T-helper 17 cell (primary cell): ENCODE measurements around the gene SLC22A7. TPM values are rescaled to one million over a fixed set of nuclear protein-coding genes. Genes with fewer than 3 reads are reported as not detected.

Experiments used
- ATAC-seq: fragments of 150-1000 bp; cut with Tn5 transposase; 2 replicates; pipeline ENCODE4 v1.10.0; 2021; ENCODE audit warnings: mild to moderate bottlenecking, moderate library complexity
- DNase-seq, 3 donors: peaks; one replicate each; pipeline versions ENCODE4 v3.0.0 to v3.0.0-alpha.2; 2020 to 2021
- H3K9me3 ChIP-seq: one replicate; pipeline ENCODE4 v1.7.0; 2013; ENCODE audit warnings: low read length, mild to moderate bottlenecking; ENCODE audit not compliant: control insufficient read depth, poor library complexity, severe bottlenecking
- H3K27ac Mint-ChIP-seq: one replicate; pipeline ENCODE4 v1.8.0; 2022; ENCODE audit warnings: mild to moderate bottlenecking, moderate library complexity, mixed read lengths
- H3K27me3 Mint-ChIP-seq: one replicate; pipeline ENCODE4 v1.8.0; 2022; ENCODE audit warnings: mixed read lengths
- H3K36me3 Mint-ChIP-seq: one replicate; pipeline ENCODE4 v1.8.0; 2022; ENCODE audit warnings: low read depth, mixed read lengths
- H3K4me1 Mint-ChIP-seq: one replicate; pipeline ENCODE4 v1.8.0; 2022; ENCODE audit warnings: mild to moderate bottlenecking, mixed read lengths
- H3K4me3 Mint-ChIP-seq: one replicate; pipeline ENCODE4 v1.8.0; 2022; ENCODE audit warnings: mild to moderate bottlenecking, moderate library complexity, mixed read lengths
- total RNA-seq, 4 donors: library from RNA in 2 of 4; stranded (reverse) in 2 of 4; gene quantifications; one replicate each; pipeline ENCODE4 v1.2.3 and lab custom pipeline; 2022 to 2026

The SLC22A7 gene
- total RNA-seq, 2 donors from 2014 or later, result not detected

DNA sequence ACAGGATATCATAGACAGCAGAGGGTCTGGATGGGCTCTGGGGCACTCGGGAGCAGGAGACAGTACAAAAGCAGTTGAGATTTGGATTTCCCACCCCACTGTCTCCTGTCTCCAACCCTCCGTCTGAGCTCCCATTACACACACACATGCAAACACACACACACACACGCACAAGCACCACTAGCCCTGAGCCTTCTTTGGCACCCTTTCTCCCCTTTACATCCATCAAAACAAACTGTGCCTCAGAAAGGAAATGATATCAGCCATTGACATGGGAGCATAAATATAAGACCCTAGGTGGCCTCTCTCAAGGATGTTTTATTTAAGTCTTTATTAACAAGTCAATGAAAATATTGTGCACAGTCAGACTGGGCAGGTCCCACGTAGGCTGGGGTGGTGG, 37.3 kb upstream of the SLC22A7 start:
- no peak for DNase-seq
- Mint-ChIP-seq H3K36me3 (no peaks in the 10 kb centered on the region), H3K4me3 (no peak overlapping the region), H3K4me1 (peaks cover 14% of the 10 kb centered on the region), H3K27me3 (peaks cover 13% of the 10 kb centered on the region), H3K27ac (peak overlapping the region; percentile 24)
- no peaks in the 10 kb centered on the region for H3K9me3 ChIP-seq
- ATAC-seq, result no peak

DNA sequence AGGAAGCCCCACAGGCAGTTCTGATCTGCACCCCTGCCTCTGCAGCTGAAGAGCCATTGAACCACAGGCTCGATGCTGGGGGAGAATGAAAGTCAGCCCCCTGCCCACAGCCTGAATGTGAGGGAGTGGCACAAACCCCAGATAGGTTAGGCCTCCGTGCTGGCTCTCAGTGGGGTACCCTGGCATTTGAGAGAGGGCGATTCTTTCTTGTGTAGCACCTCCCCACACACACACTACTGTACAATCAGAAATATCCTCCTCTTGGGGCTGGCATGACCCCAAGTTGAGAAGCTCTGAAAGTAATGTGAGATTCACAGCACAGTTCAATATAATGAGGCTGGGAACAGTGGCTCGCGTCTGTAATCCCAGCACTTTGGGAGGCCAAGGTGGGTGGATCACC, 36.9 kb upstream of the SLC22A7 start:
- H3K27me3 Mint-ChIP-seq, result peaks cover 13% of the 10 kb centered on the region

DNA sequence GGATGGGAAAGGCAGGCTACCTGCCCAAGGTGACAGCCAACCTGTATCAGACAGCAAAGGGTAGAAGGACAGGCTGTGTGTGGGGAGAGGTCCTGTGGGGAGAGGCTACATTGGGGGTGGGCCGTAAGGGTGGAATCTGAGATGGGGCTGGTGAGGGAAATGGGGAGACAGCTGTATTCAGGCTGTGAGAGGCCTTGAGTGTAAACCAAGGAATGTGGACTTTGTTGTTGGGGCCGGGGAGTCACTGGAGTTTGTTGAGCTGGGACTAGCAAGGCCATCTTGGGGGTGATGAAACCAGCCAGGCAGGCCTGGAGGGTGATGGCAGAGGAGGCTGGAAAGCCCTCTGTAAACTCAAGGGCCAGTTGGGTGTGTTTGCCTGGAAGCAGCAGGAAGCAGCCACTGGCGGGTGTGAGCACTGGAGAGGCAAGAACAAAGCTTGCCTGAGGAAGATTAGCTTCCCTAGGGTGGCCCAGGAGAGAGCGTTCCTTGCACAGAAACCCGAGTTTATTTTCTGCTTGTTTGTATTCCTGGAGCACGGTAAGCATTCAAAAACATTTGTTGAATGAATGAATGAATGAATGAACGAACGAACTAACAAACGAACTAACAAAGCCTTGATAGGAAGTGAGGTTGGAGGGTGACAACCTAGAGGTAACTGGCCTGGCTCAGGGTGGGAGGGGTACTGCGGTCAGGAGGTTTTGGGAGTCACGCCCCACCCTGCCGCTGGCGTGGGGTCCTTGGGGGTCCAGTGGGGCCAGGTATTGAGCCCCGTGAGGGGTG, 35.9 kb upstream of the SLC22A7 start:
- H3K27me3 Mint-ChIP-seq, result peaks cover 9% of the 10 kb centered on the region
- H3K27ac Mint-ChIP-seq, result no peak overlapping the region
- H3K4me3 Mint-ChIP-seq, result no peak overlapping the region
- DNase-seq (no peak), ATAC-seq (no peak)
- H3K9me3 ChIP-seq, result no peaks in the 10 kb centered on the region
- H3K4me1 Mint-ChIP-seq, result peaks cover 12% of the 10 kb centered on the region
- no peaks in the 10 kb centered on the region for H3K36me3 Mint-ChIP-seq

More for the DNA sequence above, 36.9 kb upstream of the SLC22A7 start:
- Mint-ChIP-seq H3K4me3 (no peak overlapping the region), H3K27ac (no peak overlapping the region), H3K4me1 (peaks cover 14% of the 10 kb centered on the region), H3K36me3 (no peaks in the 10 kb centered on the region)
- H3K9me3 ChIP-seq, result no peaks in the 10 kb centered on the region
- DNase-seq, result no peak
- no peak for ATAC-seq

DNA sequence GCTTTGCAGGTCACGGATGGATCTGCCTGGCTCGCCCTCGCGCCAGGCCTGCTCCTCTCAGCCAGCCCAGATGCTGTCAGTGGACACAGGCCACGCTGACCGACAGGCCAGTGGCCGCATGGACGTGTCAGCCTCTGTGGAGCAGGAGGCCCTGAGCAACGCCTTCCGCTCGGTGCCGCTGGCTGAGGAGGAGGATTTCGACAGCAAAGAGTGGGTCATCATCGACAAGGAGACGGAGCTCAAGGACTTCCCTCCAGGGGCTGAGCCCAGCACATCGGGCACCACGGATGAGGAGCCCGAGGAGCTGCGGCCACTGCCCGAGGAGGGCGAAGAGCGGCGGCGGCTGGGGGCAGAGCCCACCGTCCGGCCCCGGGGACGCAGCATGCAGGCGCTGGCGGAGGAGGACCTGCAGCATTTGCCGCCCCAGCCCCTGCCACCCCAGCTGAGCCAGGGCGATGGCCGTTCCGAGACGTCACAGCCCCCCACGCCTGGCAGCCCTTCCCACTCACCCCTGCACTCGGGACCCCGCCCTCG, 35.2 kb upstream of the SLC22A7 start:
- H3K4me1 Mint-ChIP-seq, result peaks cover 11% of the 10 kb centered on the region
- H3K36me3 Mint-ChIP-seq, result no peaks in the 10 kb centered on the region
- peaks cover 4% of the 10 kb centered on the region for H3K27me3 Mint-ChIP-seq
- no peak overlapping the region for H3K4me3 Mint-ChIP-seq
- ATAC-seq, result no peak
- DNase-seq, result no peak
- H3K27ac Mint-ChIP-seq, result no peak overlapping the region
- no peaks in the 10 kb centered on the region for H3K9me3 ChIP-seq

DNA sequence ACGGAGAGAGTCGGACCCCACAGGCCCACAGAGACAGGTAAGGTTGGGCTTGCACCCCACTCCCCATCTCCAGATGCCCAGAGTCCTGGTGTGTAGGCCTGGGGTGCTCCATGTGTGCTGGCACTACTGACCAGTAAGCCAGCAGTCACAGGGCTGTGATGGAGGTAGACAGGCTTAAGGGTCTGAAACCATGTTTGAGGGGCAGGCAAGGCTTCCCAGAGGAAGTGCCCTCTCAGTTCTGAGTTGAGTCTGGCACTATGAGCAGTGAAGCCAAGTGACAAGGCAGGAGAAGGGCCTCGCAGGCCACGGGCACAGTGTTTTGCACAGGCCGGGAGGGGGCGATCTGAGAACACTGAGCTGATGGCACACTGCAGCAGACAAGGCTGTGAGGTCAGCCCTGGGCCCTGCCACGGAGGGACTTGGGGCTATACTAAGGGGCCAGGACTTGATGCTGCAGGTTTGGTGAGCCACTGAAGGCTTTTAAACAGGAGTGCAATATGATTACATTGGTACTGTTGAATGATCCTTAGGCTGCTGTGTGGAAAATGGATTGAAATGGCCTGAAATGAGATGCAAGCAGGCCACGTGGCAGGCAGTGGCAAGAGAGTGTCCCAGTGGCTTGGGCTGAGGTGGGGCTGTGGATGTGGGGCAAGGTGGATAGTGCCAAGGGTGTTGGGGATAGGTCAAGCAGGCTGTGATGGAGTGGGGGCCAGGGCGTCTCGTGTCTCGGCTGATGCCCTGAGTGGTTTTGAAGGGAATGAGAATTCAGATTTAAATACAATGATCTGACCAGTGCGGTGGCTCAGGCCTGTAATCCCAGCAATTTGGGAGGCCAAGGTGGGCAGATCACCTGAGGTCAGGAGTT, 34.5 kb upstream of the SLC22A7 start:
- peak; percentile 55 to 66 (median 59) for DNase-seq
- ATAC-seq, result peak; percentile 95
- H3K36me3 Mint-ChIP-seq, result no peaks in the 10 kb centered on the region
- no peaks in the 10 kb centered on the region for H3K9me3 ChIP-seq
- H3K4me3 Mint-ChIP-seq, result no peak overlapping the region
- H3K27me3 Mint-ChIP-seq, result no peaks in the 10 kb centered on the region
- peaks cover 11% of the 10 kb centered on the region for H3K4me1 Mint-ChIP-seq
- no peak overlapping the region for H3K27ac Mint-ChIP-seq

DNA sequence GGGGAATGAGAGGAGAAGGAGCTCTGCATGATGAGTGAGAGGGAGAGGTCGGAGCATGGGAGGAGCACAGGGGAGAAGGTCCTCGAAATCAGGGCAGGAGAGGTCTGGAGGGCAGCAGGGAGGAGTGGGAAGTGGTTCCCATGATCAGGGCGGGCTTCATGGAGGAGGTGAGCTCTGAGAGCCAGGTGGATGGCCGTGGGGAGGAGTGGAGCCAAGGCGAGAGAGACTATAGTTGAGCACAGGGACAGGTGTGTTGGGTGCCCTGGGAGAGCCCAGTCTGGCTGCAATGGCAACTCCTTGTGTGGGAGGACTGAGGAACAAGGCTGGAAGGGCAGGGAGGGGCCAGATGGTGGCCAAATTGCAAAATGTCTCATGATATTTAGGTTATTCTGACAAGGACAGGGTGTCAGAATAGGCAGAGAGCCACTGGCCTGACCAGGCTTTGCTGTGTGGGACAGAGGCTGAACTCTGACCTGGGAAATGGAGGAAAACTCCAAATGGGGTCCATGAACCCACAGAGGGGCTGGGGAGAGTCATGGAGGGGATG, 33.4 kb upstream of the SLC22A7 start:
- Mint-ChIP-seq H3K36me3 (no peaks in the 10 kb centered on the region), H3K27ac (no peak overlapping the region), H3K4me1 (peaks cover 16% of the 10 kb centered on the region), H3K4me3 (no peak overlapping the region), H3K27me3 (peaks cover 5% of the 10 kb centered on the region)
- ATAC-seq (no peak), DNase-seq (no peak)
- H3K9me3 ChIP-seq, result no peaks in the 10 kb centered on the region

DNA sequence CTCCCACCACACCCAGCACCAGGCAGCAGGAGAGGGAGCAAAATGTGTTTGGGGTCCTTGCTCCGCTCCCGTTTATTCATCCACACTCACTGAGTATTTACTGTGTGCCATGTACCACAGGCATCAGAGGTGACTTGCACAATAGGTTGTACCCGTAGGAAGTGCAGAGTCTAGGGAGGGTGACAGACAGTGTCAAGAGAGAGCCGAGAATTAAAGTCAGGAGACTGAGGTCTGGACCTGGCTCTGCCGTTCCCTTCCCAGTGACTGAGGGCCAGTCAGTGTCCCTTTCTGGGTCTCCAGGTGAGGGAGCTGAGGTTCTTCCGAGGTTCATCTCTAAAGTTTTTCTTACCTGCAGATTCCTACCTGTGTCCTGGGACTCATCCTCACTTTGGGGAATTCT, 32.5 kb upstream of the SLC22A7 start:
- H3K27ac Mint-ChIP-seq, result no peak overlapping the region
- H3K36me3 Mint-ChIP-seq, result no peaks in the 10 kb centered on the region
- no peak for ATAC-seq

DNA sequence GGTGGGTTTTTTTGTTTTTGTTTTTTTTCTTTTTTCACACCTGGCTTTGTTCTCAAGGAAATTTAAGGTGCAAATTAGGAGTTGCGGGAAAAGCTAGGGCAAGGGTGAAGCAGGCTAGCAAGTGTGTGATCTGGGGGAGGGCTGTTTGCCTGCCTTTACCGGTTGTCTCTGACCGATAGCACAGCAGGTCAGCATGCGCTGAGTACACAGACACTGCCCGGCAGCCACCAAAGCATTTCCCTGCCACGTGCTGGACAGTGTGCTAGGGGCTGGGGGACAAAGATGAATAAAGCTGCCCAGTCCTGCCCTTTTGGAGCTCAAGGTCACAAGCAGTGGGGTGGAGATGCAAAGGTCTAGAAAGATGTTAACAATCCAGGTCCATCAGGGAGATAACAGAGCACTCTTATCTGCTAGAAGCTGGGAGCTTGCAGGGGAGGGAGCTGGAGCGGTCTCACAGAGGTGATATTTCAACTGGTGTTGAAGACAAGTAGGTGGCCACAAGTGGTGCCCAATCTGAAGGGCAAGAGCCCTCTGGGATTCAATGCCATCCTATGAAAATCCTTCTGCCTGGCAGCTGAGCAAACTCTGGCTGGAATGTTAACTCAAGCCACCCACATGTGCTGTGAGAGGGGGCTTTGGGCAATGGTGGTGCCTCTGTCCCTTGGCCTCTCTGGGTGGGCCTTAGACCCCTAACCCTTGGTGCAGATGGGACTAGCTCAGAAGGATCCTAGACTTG, 30.3 kb upstream of the SLC22A7 start:
- no peak overlapping the region for H3K27ac Mint-ChIP-seq
- H3K4me3 Mint-ChIP-seq, result peak overlapping the region; percentile 12
- DNase-seq (no peak), ATAC-seq (no peak)
- H3K9me3 ChIP-seq, result no peaks in the 10 kb centered on the region
- H3K27me3 Mint-ChIP-seq, result peaks cover 5% of the 10 kb centered on the region
- peaks cover 16% of the 10 kb centered on the region for H3K4me1 Mint-ChIP-seq
- no peaks in the 10 kb centered on the region for H3K36me3 Mint-ChIP-seq

More for the DNA sequence above, 32.5 kb upstream of the SLC22A7 start:
- H3K4me1 Mint-ChIP-seq, result peaks cover 20% of the 10 kb centered on the region
- H3K27me3 Mint-ChIP-seq, result peaks cover 5% of the 10 kb centered on the region
- H3K4me3 Mint-ChIP-seq, result no peak overlapping the region
- H3K9me3 ChIP-seq, result no peaks in the 10 kb centered on the region
- DNase-seq, result no peak

DNA sequence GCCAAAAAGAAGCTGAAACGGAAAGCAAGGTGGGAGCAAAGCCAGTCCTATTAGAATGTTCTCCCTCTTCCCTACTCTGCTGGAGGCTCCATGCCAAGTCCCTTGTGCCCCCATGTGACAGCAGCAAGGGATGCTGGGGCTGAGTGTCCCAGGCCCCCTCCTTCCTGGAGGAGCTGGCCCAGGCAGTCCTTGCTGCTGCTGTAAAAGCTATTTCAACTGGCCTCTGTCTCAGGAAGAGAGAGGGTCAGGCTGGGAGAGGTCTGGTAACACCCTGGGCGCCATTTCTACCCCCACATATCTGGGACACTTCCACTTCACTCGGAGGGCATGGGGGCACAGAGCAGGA, 29.7 kb upstream of the SLC22A7 start:
- Mint-ChIP-seq H3K4me3 (no peak overlapping the region), H3K27ac (no peak overlapping the region), H3K27me3 (peaks cover 5% of the 10 kb centered on the region), H3K4me1 (peaks cover 16% of the 10 kb centered on the region), H3K36me3 (no peaks in the 10 kb centered on the region)
- no peaks in the 10 kb centered on the region for H3K9me3 ChIP-seq
- DNase-seq, result no peak
- ATAC-seq, result no peak

DNA sequence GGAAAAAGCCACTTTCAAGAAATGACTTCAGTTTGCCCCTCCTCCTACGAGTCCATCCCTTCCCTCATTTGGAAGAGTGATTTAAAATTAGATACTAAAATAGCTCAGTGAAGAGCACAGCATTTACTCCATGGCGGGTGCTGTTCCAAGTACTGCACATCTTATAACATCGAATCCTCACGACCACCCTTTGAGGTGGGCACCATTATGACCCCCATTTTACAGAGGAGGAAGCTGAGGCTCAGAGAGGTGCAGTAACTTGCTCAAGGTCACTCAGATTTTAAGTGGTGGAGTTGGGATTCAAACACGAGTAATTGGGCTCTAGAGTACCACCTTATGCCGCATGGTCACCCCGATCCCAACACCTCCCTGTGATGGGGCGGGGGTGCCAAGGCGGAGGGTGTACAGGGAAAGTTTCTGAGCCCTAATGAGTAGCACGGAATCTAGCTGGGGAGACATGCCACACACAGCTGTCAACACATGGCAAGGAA, 29.2 kb upstream of the SLC22A7 start:
- DNase-seq (no peak), ATAC-seq (no peak)
- H3K4me1 Mint-ChIP-seq, result peaks cover 12% of the 10 kb centered on the region
- no peaks in the 10 kb centered on the region for H3K9me3 ChIP-seq
- H3K4me3 Mint-ChIP-seq, result peak overlapping the region; percentile 66
- H3K27ac Mint-ChIP-seq, result no peak overlapping the region
- peaks cover 5% of the 10 kb centered on the region for H3K27me3 Mint-ChIP-seq
- no peaks in the 10 kb centered on the region for H3K36me3 Mint-ChIP-seq

DNA sequence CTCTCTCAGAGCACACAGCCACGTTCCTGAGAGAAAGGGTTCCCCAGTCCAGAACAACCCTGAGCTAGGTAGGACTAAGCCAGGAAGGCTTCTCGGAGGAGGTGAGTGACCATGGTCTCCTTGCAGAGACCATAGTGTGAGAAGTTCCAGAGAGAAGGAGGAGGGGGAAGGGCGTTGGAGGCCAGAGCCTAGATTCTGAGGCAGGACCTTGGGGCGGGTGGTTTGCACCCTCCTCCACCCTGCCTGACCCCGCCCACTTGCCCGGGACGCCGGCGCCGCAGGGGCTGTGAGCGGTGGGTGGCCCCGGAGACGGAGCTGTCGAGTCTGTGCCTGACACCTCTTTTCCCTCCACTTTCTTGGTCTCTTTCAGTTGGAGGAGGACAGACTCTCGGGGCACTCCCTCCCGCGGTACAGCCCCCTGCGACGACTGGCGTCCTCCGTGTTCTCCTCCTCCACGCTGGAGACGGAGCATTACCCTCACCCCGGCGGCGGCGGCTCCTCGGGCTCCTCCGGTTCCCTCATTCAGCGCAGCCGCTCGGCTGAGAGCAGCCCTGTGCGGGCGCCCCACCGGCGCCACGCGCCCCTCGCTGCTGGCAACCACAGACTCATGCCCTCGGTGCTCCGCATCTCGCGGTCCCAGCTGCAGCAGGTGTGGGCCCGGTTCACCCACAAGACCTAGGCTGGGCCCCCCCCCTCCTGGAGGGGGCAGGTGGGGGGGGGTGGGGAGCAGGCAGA, 28.6 kb upstream of the SLC22A7 start:
- peak; percentile 71 for ATAC-seq
- Mint-ChIP-seq H3K27me3 (peaks cover 5% of the 10 kb centered on the region), H3K36me3 (no peaks in the 10 kb centered on the region), H3K27ac (no peak overlapping the region), H3K4me1 (peaks cover 16% of the 10 kb centered on the region), H3K4me3 (peak overlapping the region; percentile 69)
- no peaks in the 10 kb centered on the region for H3K9me3 ChIP-seq
- DNase-seq, result peak in 2 of 3 donors; percentile 22 to 26

DNA sequence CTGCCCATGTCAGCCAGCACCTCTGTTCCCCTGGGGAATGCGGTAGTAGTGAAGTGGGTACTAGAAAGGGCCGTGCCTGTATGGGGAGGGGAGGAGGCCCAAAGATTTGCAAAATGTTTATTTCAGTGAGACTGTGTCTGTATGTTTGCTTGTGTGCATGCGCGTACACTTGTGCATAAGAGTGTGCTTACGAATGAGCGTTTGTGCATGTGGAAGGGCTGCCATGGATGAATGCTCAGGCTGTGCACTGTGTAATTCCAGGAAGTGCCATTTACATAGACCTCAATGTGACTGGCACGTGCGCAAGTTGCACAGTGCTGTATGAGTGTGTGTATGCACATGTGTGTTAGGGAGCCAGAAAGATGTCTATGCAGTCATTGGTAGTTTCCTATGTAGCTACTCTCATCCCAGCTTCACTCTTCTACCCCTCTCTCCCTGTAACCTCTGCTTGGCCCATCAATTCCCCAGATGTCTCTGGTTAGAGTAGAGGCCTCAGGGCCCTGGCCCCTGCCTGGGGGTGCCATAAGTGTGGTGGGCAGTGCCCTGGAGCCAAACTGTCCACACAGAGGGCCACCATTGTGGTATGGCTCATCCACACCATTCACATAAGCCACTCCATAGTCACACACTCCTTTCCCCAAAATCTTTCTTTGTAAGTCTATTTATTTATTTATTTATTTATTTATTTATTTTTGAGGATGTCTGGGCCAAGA, 26.8 kb upstream of the SLC22A7 start:
- no peak for DNase-seq
- peaks cover 9% of the 10 kb centered on the region for H3K27me3 Mint-ChIP-seq
- ATAC-seq, result no peak

More for the DNA sequence above, 26.8 kb upstream of the SLC22A7 start:
- Mint-ChIP-seq H3K27ac (peak overlapping the region; percentile 4), H3K36me3 (peaks cover 3% of the 10 kb centered on the region), H3K4me3 (no peak overlapping the region), H3K4me1 (peaks cover 20% of the 10 kb centered on the region)
- no peaks in the 10 kb centered on the region for H3K9me3 ChIP-seq
